OCI-LY7 (cell line): Measurements from ENCODE around the gene ABCA12.

Experiments
- EZH2phosphoT487 ChIP-seq: fragments of 200-600 bp; sonication (generic); IDR thresholded peaks from 2 replicates; pipeline ENCODE4 v1.6.1; 2018; ENCODE audit warnings: low read depth, borderline replicate concordance, mild to moderate bottlenecking, mixed run types, antibody characterized with exemption, low read length, moderate library complexity, mixed read lengths
- TF ChIP-seq, protein P1 (sequence below): fragments of 200-600 bp; sonication (generic); conservative IDR thresholded peaks from 2 replicates; pipeline ENCODE4 v1.5.1; 2014; ENCODE audit warnings: mild to moderate bottlenecking, antibody characterized with exemption, low read length, moderate library complexity, mixed read lengths

DNA sequence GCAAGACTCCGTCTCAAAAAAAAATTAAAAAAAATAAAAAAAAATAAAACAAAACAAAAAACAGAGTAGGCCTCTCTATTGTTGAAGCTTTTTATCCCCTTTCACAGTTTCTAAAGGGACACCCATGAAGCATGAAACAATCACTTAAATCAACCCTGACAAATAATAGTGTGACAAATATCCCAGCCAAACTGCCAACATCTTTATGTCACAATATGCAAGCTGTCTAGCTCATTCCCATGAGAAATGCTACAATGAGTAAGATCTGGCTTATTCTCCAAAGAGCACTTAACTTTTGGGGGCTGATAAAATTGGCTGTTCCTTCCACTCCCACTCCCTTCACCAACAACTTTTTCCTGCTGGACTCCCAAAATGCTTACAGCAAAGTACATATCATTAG is 21.7 kb upstream of the ABCA12 start:
- TF ChIP-seq, protein P1, sequence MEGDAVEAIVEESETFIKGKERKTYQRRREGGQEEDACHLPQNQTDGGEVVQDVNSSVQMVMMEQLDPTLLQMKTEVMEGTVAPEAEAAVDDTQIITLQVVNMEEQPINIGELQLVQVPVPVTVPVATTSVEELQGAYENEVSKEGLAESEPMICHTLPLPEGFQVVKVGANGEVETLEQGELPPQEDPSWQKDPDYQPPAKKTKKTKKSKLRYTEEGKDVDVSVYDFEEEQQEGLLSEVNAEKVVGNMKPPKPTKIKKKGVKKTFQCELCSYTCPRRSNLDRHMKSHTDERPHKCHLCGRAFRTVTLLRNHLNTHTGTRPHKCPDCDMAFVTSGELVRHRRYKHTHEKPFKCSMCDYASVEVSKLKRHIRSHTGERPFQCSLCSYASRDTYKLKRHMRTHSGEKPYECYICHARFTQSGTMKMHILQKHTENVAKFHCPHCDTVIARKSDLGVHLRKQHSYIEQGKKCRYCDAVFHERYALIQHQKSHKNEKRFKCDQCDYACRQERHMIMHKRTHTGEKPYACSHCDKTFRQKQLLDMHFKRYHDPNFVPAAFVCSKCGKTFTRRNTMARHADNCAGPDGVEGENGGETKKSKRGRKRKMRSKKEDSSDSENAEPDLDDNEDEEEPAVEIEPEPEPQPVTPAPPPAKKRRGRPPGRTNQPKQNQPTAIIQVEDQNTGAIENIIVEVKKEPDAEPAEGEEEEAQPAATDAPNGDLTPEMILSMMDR: no peak
- TF ChIP-seq EZH2phosphoT487: no peak
